LHCN-M2 (cell line): ENCODE data around the gene PLCB4. TPM values are rescaled to one million over a fixed set of nuclear protein-coding genes. Genes with fewer than 3 reads are reported as not detected.

Experiments
- DNase-seq: peaks from one replicate; pipeline ENCODE4 v3.0.0-alpha.2; 2012; ENCODE audit warnings: low read depth
- total RNA-seq: library from RNA; depleted of rRNA; stranded (reverse); fragments of >200 nt; gene quantifications from 2 replicates; pipeline ENCODE4 v1.2.3, GENCODE V29; 2014

PLCB4 gene
- total RNA-seq, 1 experiment from 2014 or later, result 6.4 TPM

DNA sequence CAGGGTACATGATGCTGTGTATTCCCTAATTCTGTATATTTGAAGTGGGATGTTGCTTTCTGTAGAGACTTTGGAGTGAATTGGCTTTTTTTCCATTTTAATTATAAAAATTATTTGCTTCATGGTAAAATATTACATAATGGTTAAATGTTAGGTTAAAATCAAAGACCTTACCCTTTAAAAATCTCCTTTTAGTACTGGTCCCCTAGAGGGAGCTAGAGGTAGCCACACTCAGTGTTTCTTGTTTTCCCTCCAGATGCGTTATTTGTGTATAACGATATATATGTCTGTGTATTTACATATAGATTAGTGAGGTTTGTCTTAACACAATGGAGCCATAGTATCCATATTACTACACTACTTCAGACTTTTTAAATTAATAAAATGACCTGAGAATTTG, 146.7 kb downstream of the PLCB4 start:
- DNase-seq, result no peak

DNA sequence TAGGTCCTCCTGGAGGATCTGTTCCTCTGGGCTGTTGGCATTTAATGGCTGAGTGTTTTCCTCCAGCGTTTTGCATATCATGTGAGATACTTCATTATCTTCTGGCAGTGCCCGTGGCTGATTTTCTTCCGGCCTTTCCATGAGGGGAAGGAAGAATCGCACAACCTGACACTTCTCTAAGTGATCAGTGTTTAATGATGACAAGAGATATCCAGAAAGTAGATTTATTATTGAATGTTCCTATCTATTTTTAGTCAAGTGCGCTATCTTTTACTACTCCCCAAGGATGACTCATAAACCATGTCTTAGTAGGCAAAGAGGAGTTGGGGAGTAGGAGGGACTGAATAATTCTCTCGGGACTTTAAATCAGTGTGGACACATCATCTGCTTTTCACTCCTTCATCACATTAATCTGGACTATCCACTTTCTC, 149.7 kb downstream of the PLCB4 start:
- peak; percentile 80 for DNase-seq

GRCh38 chr20:9220874-9221547, 152.1 kb downstream of the PLCB4 start:
- DNase-seq, result peak; percentile 78

- DNase-seq, result no peak
These were observed 154.4 kb downstream of the PLCB4 start for GRCh38 chr20:9223296-9223695.

DNA sequence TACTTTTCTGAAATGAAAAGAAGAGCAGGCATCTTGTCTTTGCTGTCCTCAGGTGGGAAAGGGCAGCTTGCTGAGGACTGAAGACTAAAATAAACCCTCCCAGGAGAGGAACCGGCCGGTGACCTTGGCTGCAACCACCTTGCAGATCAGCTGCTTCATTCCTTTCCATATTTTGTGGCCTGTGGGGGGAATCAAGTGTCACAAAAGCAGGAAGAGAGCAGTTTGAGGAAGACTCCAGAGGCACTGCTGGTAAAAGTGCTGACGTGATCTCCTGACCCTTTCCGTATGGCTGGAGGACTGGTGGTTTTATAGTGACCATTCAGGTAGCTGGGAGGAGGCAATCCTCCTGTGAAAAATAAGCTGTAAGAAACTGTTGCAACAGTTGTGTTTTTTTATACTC, 157.0 kb downstream of the PLCB4 start:
- no peak for DNase-seq

GRCh38 chr20:9227896-9228615, 159.2 kb downstream of the PLCB4 start:
- DNase-seq, result no peak

DNA sequence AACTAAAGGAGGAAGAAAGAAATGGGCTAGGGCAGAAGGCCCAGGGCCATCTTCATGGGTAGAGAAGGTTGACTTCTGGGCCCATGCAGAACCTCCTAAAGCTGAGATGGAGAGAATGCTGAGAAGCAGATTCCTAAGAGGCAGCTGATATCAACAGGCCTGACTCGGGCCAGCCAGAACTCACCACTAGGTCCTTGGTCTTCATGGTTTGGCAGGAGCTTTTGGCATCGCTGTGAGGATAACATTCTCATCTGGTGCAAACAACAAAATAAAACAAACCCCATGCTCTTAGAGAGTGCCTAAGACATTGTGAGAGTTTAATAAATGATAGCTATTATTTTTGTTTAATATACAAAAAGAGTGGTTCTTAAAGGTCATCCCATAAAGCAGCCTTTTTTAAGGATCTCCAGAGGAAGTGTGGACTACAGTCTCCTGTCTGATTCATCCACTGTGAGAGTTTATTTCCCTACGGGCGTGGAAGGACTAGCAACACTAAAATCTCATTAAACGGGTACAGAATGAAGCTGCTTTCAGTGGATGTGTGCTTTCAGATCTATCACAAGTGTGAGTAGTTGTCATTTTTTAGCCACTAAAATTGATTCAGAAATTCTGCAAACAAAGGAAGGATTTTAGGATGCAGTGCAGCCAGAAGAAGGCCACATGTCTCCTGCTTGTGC, 160.0 kb downstream of the PLCB4 start:
- no peak for DNase-seq

GRCh38 chr20:9230406-9230805, 161.5 kb downstream of the PLCB4 start:
- DNase-seq, result no peak

- DNase-seq, result no peak
These were observed 164.9 kb downstream of the PLCB4 start for GRCh38 chr20:9233804-9234203.

- peak; percentile 67 for DNase-seq
These were observed 166.6 kb downstream of the PLCB4 start for GRCh38 chr20:9235518-9235917.

GRCh38 chr20:9236458-9236857, 167.6 kb downstream of the PLCB4 start:
- DNase-seq, result no peak

- peak; percentile 90 for DNase-seq
These were observed 172.4 kb downstream of the PLCB4 start for GRCh38 chr20:9241232-9241692.

- peak; percentile 79 for DNase-seq
These were observed 173.0 kb downstream of the PLCB4 start for GRCh38 chr20:9241721-9242427.

- no peak for DNase-seq
These were observed 175.1 kb downstream of the PLCB4 start for GRCh38 chr20:9243986-9244385.

DNA sequence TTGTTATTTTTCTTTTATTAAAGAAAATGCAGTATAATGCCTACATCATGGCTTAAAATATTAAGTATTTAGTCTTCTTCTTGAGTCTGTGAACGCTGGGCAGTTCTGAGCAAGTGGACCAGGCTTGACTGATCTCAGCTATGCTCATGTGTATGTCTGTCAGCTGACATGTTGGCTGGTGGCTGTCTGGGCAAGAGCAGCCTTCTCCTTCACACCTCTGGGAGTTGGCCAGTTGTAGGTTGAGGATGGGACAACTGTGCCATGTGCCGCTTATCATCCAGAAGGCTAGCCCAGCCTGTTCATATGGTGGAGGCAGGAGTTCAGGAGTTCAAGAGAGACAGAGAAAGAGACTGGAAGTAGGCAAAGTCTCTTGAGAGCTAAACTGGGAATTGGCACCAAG, 175.9 kb downstream of the PLCB4 start:
- no peak for DNase-seq

GRCh38 chr20:9246731-9247130, 177.8 kb downstream of the PLCB4 start:
- no peak for DNase-seq

DNA sequence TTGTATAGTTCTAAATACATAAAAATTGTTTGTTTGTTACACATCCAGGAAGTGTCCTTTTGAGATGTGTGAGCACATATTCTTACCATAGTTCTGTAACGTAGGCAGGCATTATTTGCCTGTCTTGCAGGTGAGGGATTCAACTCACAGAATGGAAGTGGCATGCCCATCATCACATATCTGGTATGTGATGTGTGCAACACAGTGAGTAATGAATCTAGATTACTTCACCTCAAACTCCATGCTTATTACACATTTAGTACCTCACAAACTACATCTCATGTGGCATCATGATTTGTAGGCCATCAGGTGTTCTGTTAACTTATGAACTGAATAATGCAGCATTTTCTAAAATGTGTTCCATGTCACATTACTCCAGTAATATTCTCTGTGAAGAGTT, 181.6 kb downstream of the PLCB4 start:
- no peak for DNase-seq

DNA sequence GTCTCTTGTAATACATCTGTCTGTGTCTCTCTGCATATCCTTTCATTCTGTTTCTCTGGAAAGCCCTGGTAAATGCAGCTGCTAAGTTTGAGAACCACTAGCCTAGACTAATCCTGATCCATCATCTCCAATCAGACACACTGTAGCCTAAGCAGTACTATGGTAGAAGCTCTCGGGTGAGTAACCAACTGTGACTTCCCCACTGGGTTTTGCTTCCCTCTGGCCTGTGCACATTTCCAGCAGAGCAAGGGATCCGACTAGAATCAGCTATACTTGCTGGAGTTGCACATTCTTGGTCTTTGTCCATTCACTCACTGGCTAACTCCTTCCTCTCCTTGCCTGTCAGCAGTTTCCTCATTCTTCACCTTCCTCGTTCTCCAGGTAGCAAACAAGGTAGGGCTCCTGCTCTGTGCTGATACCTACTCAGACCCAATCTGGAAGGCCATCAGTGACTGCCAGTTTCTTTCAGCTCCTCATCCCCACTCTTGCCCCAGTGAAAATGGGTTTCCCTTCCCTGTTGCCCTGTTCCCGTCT, 184.2 kb downstream of the PLCB4 start:
- DNase-seq, result no peak

DNA sequence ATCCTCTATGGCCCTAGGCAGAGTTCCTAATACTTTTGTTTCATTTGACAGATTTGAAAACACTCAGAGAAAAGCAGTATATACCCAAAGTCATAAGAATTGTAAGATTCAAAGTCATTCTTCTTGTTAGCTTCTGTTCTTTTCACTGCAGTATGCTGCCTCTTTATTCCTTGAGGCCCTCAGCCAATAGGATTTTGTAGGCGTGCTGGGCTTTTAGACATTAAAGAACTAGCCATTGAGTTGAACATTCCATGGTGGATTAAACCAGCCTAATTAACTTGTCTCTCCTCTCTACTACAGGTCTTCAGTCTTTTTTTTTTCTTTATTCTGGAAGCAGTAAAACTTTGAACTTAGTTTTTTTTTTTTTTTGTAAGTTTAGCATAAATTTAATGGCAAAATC, 186.3 kb downstream of the PLCB4 start:
- no peak for DNase-seq

DNA sequence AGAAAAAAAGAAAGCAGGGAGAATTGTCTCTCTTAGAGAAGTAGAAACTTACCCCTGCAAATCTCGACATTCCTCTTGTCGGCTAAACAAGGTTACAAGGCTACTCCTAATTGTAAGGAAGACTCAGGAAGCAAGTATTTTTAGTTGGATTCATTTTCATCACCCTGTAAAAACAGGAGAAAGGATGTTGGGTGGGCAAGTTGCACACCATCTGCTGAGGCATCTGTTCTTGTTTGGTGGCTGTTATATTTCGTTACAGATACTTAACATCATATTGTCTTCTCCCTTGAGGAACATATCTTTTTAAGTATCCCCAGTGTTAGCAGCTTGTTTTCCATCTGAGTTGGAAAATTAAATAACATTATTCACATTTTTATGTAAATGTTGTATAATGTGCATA, 187.5 kb downstream of the PLCB4 start:
- no peak for DNase-seq

DNA sequence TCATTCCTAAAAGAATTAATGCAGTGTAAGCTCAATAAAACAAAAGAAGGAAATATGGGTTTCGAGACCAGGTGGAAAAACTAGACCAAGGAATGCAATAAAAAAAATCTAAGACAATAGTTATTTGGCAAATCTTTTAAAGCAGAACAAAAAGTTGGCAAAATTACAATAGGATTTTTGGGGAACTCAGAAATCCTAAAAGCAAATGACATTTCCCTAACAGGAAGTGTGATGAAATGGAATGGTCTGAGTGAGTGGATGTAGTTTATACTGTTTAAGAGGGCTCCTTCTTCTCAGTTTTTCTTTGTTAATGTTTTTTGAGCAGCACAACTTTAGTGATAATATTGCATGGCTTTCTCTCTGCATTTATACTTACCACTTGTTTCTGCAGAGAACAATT, 190.0 kb downstream of the PLCB4 start:
- DNase-seq, result no peak

- DNase-seq, result no peak
These were observed 191.1 kb downstream of the PLCB4 start for GRCh38 chr20:9260027-9260426.
